ENCODE data around the gene ABCA2.

The ABCA2 gene

DNA sequence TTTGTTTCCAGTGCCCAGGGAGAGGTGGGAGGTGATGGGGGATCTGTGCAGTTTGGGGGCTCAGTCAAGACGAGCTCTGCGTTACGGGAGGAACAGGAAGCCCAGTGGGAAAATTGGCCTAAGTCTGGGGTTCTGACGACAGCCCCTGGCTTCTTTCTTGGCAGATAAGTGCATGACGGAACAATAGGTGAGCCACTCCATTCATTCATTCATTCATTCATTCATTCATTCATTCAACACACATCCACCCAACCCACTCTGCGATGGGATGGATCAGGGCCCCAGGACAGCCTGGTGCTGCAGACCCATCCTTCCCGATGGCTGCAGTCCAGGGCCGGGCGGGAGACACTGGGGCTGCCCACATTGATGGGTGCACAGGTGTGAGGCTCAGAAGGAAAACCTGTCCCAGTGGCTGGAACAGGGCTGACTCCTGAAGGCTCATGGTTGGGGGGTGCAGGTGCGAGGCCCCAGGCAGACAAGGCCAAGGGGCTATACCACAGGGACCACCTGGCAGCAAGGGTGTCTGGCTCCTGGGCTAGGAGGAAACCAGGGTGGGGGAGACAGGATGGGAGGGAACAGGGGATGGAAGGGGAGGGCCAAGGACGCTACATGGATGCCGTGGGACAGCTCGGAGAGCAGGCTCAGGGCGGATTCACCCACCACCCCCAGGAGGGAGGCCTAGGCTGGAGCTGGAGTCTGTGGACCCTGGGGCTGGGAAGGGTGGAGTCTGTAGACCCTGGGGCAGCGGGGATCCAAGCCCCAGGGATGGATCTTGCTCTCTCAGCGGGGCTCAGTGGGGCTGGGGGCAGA is 47.2 kb downstream of the ABCA2 start:
- no peak for DNase-seq (ENCODE audit: low spot score)

DNA sequence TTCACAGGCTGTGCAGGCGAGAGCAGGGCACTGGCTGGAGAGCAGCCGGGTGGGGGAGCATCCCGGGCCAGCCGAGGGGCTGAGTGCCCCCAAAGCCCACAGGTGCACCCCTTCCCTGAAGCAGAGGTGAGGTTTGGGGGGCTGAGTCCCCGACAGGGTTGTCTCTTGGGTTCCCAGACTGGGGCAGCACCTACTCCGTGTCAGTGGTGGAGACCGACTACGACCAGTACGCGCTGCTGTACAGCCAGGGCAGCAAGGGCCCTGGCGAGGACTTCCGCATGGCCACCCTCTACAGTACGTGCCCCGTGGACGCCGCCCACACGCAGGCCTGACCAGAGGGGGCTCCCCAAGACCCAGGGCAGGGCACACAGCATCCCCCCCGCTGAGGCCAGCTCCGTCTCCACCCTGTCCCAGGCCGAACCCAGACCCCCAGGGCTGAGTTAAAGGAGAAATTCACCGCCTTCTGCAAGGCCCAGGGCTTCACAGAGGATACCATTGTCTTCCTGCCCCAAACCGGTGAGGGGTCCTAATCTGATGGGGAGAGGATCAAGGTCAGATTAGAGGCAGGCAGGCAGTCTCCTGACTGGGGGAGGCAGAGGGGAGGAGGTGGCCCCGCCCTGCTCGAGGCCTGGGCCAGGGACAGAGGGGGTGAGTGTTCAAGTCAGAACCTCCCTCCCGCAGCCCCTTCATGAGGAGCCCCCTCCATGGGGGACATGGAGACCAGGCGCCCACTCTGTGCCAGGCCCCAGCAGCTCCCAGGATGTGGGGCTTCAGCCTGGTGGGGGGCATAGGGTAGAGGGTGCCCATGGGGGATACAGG is 48.1 kb downstream of the ABCA2 start:
- DNase-seq (ENCODE audit: low spot score) = no peak

DNA sequence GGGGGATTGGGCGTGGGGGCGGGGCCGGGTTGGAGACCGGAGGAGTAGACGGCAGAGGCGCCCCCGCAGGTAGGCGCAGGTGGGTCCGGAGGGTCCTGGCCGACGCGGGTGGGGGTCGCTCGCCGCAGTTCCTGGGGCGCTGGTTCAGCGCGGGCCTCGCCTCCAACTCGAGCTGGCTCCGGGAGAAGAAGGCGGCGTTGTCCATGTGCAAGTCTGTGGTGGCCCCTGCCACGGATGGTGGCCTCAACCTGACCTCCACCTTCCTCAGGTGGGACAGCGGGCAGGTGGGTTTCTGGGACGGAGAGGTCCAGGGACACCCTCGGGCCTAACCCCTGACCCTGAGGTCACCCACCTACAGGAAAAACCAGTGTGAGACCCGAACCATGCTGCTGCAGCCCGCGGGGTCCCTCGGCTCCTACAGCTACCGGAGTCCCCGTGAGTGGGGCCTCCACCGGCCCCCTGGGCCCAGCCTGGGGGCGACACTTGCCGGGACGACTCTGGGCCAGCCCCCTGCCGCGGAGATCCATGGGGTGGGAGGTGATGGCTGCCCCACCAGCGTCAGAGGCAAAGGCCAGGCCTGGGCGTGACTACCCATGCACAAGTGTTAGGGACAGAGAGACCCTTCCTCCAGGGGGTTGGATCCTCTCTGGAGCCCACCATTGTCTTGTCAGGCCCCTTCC is 49.0 kb downstream of the ABCA2 start:
- DNase-seq (ENCODE audit: low spot score) = no peak

DNA sequence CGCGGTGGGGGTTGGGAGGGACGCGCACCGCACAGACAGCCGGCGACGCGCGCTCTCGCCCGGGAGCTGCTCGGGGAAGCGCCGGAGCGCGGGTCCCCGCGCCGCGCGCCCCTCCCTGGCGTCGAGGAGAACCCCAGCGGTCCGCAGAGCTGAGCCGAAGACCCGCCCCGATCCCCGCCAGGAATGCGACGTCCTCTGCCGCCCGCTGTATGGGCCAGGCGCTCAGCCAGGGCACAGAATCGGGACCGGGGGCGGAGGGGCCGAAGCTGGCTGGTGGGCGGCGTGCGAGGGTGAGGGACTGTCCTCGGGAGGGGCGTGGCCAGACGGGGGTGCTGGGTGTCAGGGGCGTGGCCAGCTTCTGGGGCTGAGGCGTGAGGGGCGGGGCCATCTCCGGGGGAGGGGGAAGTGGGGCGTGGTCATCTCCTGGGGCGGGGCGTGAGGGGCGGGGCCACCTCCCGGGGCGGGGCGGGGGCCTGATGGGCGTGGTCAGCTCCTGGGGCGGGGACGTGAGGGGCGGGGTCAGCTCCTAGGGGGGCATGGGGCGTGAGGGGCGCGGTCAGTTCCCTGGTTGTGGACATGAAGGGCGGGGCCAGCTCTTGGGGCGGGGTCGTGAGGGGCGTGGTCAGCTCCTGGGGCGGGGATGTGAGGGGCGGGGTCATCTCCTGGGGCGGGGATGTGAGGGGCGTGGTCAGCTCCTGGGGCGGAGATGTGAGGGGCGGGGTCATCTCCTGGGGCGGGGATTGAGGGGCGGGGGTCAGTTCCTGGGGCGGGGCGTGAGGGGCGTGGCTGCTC is 49.8 kb downstream of the ABCA2 start:
- peak; percentile 43 for DNase-seq (ENCODE audit: low spot score)

GRCh38 chr9:136977649-136978072 is 50.4 kb downstream of the ABCA2 start:
- DNase-seq (ENCODE audit: low spot score) = no peak

- peak; percentile 35 for DNase-seq (ENCODE audit: low spot score)
Measured at GRCh38 chr9:136977223-136977622, 50.8 kb downstream of the ABCA2 start, which contains the start of gene PTGDS. TSS of gene PTGDS (plus strand) at chr9:136977504. CDS start at chr9:136977579, 75 bp downstream.

GRCh38 chr9:136975644-136976043 is 52.4 kb downstream of the ABCA2 start:
- DNase-seq (ENCODE audit: low spot score) = peak; percentile 66

GRCh38 chr9:136974817-136975535 is 53.1 kb downstream of the ABCA2 start:
- DNase-seq (ENCODE audit: low spot score) = peak; percentile 44

GRCh38 chr9:136973618-136974617 is 54.1 kb downstream of the ABCA2 start:
- no peak for DNase-seq (ENCODE audit: low spot score)

GRCh38 chr9:136972743-136973142 is 55.3 kb downstream of the ABCA2 start:
- DNase-seq (ENCODE audit: low spot score) = no peak

GRCh38 chr9:136972335-136972734 is 55.7 kb downstream of the ABCA2 start:
- no peak for DNase-seq (ENCODE audit: low spot score)

DNA sequence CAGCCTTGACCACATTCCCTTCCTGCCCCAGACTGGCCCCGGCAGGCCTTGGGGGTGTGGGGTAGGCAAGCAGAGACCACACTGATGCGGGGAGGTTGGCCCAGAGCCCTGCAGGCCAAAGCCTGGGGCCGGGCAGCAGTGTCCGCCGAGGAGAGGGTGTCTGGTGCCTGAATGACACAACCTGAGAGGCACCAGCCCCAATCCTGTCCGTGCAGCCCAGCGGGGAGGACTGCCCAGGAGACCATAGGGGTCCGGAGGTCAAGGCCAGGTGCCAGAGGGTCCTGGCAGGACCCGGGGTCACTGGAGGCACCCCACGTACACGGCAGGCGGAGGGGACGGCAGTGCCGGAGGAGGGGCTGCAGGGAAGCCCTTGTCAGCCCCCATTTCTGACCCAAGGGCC is 56.3 kb downstream of the ABCA2 start:
- no peak for DNase-seq (ENCODE audit: low spot score)

DNA sequence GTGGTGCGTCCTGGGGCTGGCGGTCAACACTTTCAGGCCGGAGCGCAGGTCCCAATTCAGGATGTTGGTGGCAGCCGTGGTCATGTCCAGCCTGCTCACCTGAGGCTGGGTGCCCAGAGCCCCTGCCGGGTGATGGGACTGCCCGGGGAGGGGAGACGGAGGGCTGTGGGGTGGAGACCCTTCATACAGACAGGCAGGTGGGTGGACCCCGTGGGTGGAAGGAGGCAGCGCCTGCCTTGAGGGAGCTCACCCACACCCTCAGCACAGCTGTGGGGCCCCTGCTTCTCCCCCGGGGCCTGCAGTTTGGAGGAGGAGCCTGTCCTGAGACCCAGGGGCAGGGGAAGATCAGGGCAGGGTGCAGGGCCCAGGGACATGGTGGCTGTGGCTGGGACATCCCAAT is 57.7 kb downstream of the ABCA2 start:
- DNase-seq (ENCODE audit: low spot score) = no peak

- DNase-seq (ENCODE audit: low spot score) = no peak
Measured at GRCh38 chr9:136969774-136970173, 58.3 kb downstream of the ABCA2 start.

GRCh38 chr9:136969150-136969549 is 58.9 kb downstream of the ABCA2 start:
- no peak for DNase-seq (ENCODE audit: low spot score)

GRCh38 chr9:136968333-136969127 is 59.5 kb downstream of the ABCA2 start:
- DNase-seq (ENCODE audit: low spot score) = no peak

- peak; percentile 41 for DNase-seq (ENCODE audit: low spot score)
Measured at GRCh38 chr9:136965771-136966484, 62.1 kb downstream of the ABCA2 start.

GRCh38 chr9:136964833-136965422 is 63.1 kb downstream of the ABCA2 start:
- DNase-seq (ENCODE audit: low spot score) = no peak

Data from cerebellar cortex (tissue), 1 donor.